Measurements from ENCODE around the gene YPEL3. TPM values are rescaled to one million over a fixed set of nuclear protein-coding genes. Genes with fewer than 3 reads are reported as not detected.
A peak's percentile ranks its signal among the peaks of the same experiment; 100 is the strongest.

Gene YPEL3
- total RNA-seq, 1 experiment from 2014 or later: 10.3 TPM

DNA sequence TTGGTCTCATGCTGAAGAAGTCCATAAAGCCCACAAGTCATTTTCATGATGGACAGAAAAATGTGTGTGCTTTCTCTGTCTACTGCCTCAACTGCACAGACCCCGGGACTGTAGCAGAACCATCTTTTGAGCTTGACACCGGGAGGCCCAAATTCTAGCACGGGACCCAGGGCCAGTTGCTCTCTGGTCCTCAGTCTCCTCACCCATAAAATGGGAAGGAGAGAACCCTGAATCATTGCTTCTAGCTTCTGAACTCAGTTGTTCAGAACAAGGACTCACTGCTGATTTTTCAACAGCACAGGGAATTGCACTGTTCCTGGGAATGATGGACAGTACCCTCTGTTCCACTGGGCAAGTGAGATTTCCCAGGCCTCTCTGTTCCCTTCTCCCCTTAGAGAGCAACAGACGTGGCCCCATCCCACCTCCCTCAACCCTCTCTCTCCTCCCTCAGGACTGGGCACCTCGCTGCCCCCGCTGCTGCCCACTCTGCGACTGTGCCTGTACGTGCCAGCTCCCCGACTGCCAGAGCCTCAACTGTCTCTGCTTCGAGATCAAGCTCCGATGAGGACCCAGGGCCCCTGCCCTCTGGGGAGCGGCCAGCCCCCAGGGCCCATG lies 32.6 kb downstream of the YPEL3 start:
- Histone ChIP-seq H3K27ac (peak overlapping the region; percentile 86), H3K27me3 (no peaks in the 10 kb centered on the region), H3K4me1 (peaks cover 25% of the 10 kb centered on the region), H3K36me3 (peaks cover 18% of the 10 kb centered on the region), H3K4me3 (peak overlapping the region; percentile 83), H3K9me3 (replicated peaks) (no peaks in the 10 kb centered on the region)
- peak; percentile 32 to 63 for DNase-seq

- peak; percentile 71 to 86 for DNase-seq
- Histone ChIP-seq H3K27ac (peak overlapping the region; percentile 14; the same call in 1 of the 2 replicates), H3K4me3 (no peak overlapping the region), H3K36me3 (no peaks in the 10 kb centered on the region), H3K4me1 (peaks cover 25% of the 10 kb centered on the region), H3K9me3 (replicated peaks) (no peaks in the 10 kb centered on the region), H3K27me3 (no peaks in the 10 kb centered on the region)
Measured at GRCh38 chr16:30060836-30061554, 35.0 kb downstream of the YPEL3 start.

DNA sequence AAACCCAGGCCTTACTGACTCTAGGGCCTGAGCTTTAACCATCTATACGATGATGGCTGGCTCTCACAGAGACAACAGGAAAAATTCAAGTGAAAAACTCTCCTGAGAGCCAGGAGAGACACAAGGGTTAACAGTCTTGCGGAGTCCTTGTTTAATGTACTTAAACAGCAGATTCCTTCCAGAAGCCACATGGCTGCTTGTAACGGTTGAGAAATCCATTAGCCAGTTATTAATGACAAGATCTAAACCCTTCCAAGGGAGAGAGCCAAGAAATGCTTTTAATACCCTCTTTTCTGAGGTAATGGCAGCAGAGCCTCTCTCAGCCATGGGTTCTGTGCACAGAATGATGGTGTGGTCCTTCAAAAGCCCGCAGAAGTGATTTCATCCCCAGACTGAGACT lies 35.7 kb downstream of the YPEL3 start:
- H3K36me3 ChIP-seq: no peaks in the 10 kb centered on the region
- DNase-seq: no peak
- H3K9me3 ChIP-seq (replicated peaks): no peaks in the 10 kb centered on the region
- no peak overlapping the region for H3K4me3 ChIP-seq
- H3K27ac ChIP-seq: peak overlapping the region; percentile 14; the same call in 1 of the 2 replicates
- H3K4me1 ChIP-seq: peaks cover 25% of the 10 kb centered on the region
- H3K27me3 ChIP-seq: no peaks in the 10 kb centered on the region

GRCh38 chr16:30054959-30055553 lies 41.0 kb downstream of the YPEL3 start:
- DNase-seq: no peak
- H3K27ac ChIP-seq: no peak overlapping the region
- no peaks in the 10 kb centered on the region for H3K36me3 ChIP-seq
- no peaks in the 10 kb centered on the region for H3K9me3 ChIP-seq (replicated peaks)
- H3K4me1 ChIP-seq: no peaks in the 10 kb centered on the region
- no peaks in the 10 kb centered on the region for H3K27me3 ChIP-seq
- H3K4me3 ChIP-seq: no peak overlapping the region

- Histone ChIP-seq H3K4me3 (no peak overlapping the region), H3K9me3 (replicated peaks) (no peaks in the 10 kb centered on the region), H3K36me3 (no peaks in the 10 kb centered on the region), H3K27ac (no peak overlapping the region), H3K4me1 (no peaks in the 10 kb centered on the region), H3K27me3 (no peaks in the 10 kb centered on the region)
- DNase-seq: no peak
Measured at GRCh38 chr16:30054451-30054850, 41.6 kb downstream of the YPEL3 start.

DNA sequence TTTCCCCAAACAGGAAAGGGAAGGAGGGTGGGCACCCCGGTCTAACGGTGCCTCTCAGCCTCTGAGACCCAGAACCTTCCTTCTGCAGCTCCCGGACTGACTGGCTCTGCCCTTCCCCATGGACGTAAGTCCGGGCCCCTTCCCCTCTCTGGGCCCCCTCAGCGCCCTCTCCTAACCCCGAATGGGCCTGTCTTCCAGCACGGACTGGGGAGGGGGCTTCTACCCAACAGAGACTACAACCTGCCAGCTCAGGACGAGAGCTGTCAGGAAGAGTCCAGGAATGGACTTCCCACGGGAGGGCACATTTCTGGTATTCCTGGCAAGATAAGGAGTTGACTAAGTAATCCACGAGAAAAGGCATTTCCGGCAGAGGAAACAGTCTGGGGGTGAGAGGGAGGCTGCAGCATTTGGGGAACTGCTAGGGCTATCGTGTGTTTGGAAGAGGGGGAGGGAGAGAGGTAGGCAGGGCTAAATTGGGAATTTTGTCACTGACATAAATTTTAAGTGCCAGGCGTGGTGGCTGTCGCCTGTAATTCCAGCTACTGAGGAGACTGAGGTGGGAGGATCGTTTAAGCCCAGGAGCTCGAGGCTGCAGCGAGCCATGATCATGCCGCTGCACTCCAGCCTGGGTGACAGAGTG lies 42.5 kb downstream of the YPEL3 start:
- peak; percentile 37 to 50 for DNase-seq
- H3K27me3 ChIP-seq: no peaks in the 10 kb centered on the region
- no peaks in the 10 kb centered on the region for H3K36me3 ChIP-seq
- H3K9me3 ChIP-seq (replicated peaks): no peaks in the 10 kb centered on the region
- H3K4me3 ChIP-seq: peak overlapping the region; percentile 77
- no peak overlapping the region; the same call in 1 of the 2 replicates for H3K27ac ChIP-seq
- H3K4me1 ChIP-seq: no peaks in the 10 kb centered on the region

GRCh38 chr16:30052671-30053372 lies 43.2 kb downstream of the YPEL3 start:
- no peaks in the 10 kb centered on the region for H3K27me3 ChIP-seq
- no peaks in the 10 kb centered on the region for H3K36me3 ChIP-seq
- no peaks in the 10 kb centered on the region for H3K9me3 ChIP-seq (replicated peaks)
- peak overlapping the region; percentile 77 for H3K4me3 ChIP-seq
- H3K27ac ChIP-seq: peak overlapping the region; percentile 56
- no peaks in the 10 kb centered on the region for H3K4me1 ChIP-seq
- peak; percentile 91 to 92 for DNase-seq

- Histone ChIP-seq H3K4me1 (no peaks in the 10 kb centered on the region), H3K9me3 (replicated peaks) (no peaks in the 10 kb centered on the region), H3K27me3 (no peaks in the 10 kb centered on the region), H3K27ac (no peak overlapping the region), H3K4me3 (no peak overlapping the region), H3K36me3 (no peaks in the 10 kb centered on the region)
- DNase-seq: no peak
Measured at GRCh38 chr16:30051518-30051917, 44.5 kb downstream of the YPEL3 start.

DNA sequence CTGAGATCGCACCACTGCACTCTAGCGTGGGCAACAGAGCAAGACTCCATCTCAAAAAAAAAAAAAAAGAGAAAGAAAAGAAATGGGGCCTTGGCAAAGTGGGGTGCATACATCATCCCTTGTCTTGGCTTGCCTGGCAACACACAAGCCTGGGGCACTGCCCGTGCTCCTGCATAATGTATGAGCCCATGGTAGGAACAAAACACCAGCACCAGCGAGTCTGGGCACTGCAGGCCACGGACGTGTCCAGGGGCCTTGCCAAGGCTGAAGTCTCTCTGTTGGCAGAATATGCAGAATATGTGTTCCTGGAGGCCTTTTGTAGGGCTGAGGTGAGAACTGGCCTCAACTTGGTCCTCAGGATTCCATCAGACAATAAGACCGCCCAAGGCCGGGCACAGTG lies 46.1 kb downstream of the YPEL3 start:
- Histone ChIP-seq H3K9me3 (replicated peaks) (no peaks in the 10 kb centered on the region), H3K4me1 (no peaks in the 10 kb centered on the region), H3K4me3 (no peak overlapping the region), H3K36me3 (no peaks in the 10 kb centered on the region), H3K27me3 (no peaks in the 10 kb centered on the region), H3K27ac (no peak overlapping the region)
- no peak for DNase-seq

GRCh38 chr16:30046588-30046987 lies 49.4 kb downstream of the YPEL3 start:
- Histone ChIP-seq H3K36me3 (no peaks in the 10 kb centered on the region), H3K27ac (no peak overlapping the region), H3K4me1 (no peaks in the 10 kb centered on the region), H3K27me3 (no peaks in the 10 kb centered on the region; the same call in none of the 2 replicates), H3K4me3 (no peak overlapping the region), H3K9me3 (replicated peaks) (no peaks in the 10 kb centered on the region)
- DNase-seq: no peak

GRCh38 chr16:30046178-30046577 lies 49.8 kb downstream of the YPEL3 start:
- Histone ChIP-seq H3K4me3 (no peak overlapping the region), H3K9me3 (replicated peaks) (no peaks in the 10 kb centered on the region), H3K36me3 (no peaks in the 10 kb centered on the region), H3K27ac (no peak overlapping the region), H3K27me3 (no peaks in the 10 kb centered on the region; the same call in none of the 2 replicates), H3K4me1 (no peaks in the 10 kb centered on the region)
- DNase-seq: no peak

Other genes with a start within 250 kb of the YPEL3 start
- 29.6 and 30.1 TPM in 2 replicates for gene CDIPT, start 233.0 kb downstream of the YPEL3 start, total RNA-seq (2014; rRNA removed; shearing (Covaris generic))
- not detected in 2 replicates for gene SEZ6L2, start 196.7 kb downstream of the YPEL3 start, total RNA-seq (2014; rRNA removed; shearing (Covaris generic))
- 0.06 and 0.35 TPM in 2 replicates for gene ASPHD1, start 195.7 kb downstream of the YPEL3 start, total RNA-seq (2014; rRNA removed; shearing (Covaris generic))
- gene KCTD13, start 170.0 kb downstream of the YPEL3 start, total RNA-seq (2014; rRNA removed; shearing (Covaris generic)): 3.5 and 5.3 TPM in 2 replicates
- gene TMEM219, start 134.1 kb downstream of the YPEL3 start, total RNA-seq (2014; rRNA removed; shearing (Covaris generic)): 29.8 and 32.1 TPM in 2 replicates
- gene TAOK2, start 122.3 kb downstream of the YPEL3 start, total RNA-seq (2014; rRNA removed; shearing (Covaris generic)): 27.3 and 30.6 TPM in 2 replicates
- 10.9 and 12.5 TPM in 2 replicates for gene HIRIP3, start 100.6 kb downstream of the YPEL3 start, total RNA-seq (2014; rRNA removed; shearing (Covaris generic))
- gene INO80E, start 100.0 kb downstream of the YPEL3 start, total RNA-seq (2014; rRNA removed; shearing (Covaris generic)): 54.5 and 55.7 TPM in 2 replicates
- not detected in 2 replicates for gene DOC2A, start 85.2 kb downstream of the YPEL3 start, total RNA-seq (2014; rRNA removed; shearing (Covaris generic))
- gene C16orf92, start 73.0 kb downstream of the YPEL3 start, total RNA-seq (2014; rRNA removed; shearing (Covaris generic)): not detected in 2 replicates
- gene TLCD3B, start 64.9 kb downstream of the YPEL3 start, total RNA-seq (2014; rRNA removed; shearing (Covaris generic)): 0.49 and 0.58 TPM in 2 replicates
- gene ALDOA, start 30.5 kb downstream of the YPEL3 start, total RNA-seq (2014; rRNA removed; shearing (Covaris generic)): 646 and 744 TPM in 2 replicates
- 96.7 and 99.4 TPM in 2 replicates for gene PPP4C, start 20.2 kb downstream of the YPEL3 start, total RNA-seq (2014; rRNA removed; shearing (Covaris generic))
- 0.18 and 0.73 TPM in 2 replicates for gene TBX6, start 4.3 kb downstream of the YPEL3 start, total RNA-seq (2014; rRNA removed; shearing (Covaris generic))
- 1.0 and 1.1 TPM in 2 replicates for gene GDPD3, start 17.3 kb upstream of the YPEL3 start, total RNA-seq (2014; rRNA removed; shearing (Covaris generic))
- gene MAPK3, start 27.0 kb upstream of the YPEL3 start, total RNA-seq (2014; rRNA removed; shearing (Covaris generic)): 25.8 and 31.6 TPM in 2 replicates
- 5.6 and 7.0 TPM in 2 replicates for gene CORO1A, start 87.4 kb upstream of the YPEL3 start, total RNA-seq (2014; rRNA removed; shearing (Covaris generic))
- gene BOLA2B, start 97.5 kb upstream of the YPEL3 start, total RNA-seq (2014; rRNA removed; shearing (Covaris generic)): 38.1 and 50.8 TPM in 2 replicates
- 15.2 and 21.7 TPM in 2 replicates for gene SLX1A, start 97.7 kb upstream of the YPEL3 start, total RNA-seq (2014; rRNA removed; shearing (Covaris generic))
- gene SULT1A3, start 103.0 kb upstream of the YPEL3 start, total RNA-seq (2014; rRNA removed; shearing (Covaris generic)): 2.2 and 4.3 TPM in 2 replicates
- 2.3 and 3.9 TPM in 2 replicates for gene NPIPB13, start 152.3 kb upstream of the YPEL3 start, total RNA-seq (2014; rRNA removed; shearing (Covaris generic))

All from SJCRH30 (cell line).